Thyroid gland (tissue), 4 donors: ENCODE measurements around the gene EZR. TPM values are rescaled to one million over a fixed set of nuclear protein-coding genes. Genes with fewer than 3 reads are reported as not detected.
A peak's percentile ranks its signal among the peaks of the same experiment; 100 is the strongest.
"Not testable (repeated sequence)": the region's sequence is repeated elsewhere in the genome, so short reads cannot be mapped to it uniquely, and the experiment has no call there.

Experiments used
- DNase-seq, 2 donors: peaks; one replicate each; pipeline ENCODE4 v3.0.0-alpha.2; 2019
- H3K27ac ChIP-seq, 3 donors: fragments of 200-600 bp; sonication (generic); 1 replicate in 2 of 3; 2 replicates in 1 of 3; pipeline ENCODE4 v1.5.1; 2016 to 2019; ENCODE audit warnings: mild to moderate bottlenecking in 1 of 3, moderate library complexity in 1 of 3
- H3K27me3 ChIP-seq: fragments of 200-600 bp; sonication (generic); one replicate; pipeline ENCODE4 v1.5.1; 2019
- H3K36me3 ChIP-seq, 2 donors: fragments of 200-600 bp; sonication (generic); one replicate each; pipeline ENCODE4 v1.5.1; 2016 to 2019
- H3K4me1 ChIP-seq, 2 donors: fragments of 200-600 bp; sonication (generic); one replicate each; pipeline ENCODE4 v1.5.1; 2017 to 2019
- H3K4me3 ChIP-seq, 3 donors: fragments of 200-600 bp; sonication (generic); replicated peaks in 1 of 3; 1 replicate in 2 of 3; 2 replicates in 1 of 3; pipeline ENCODE4 v1.5.1; 2016; ENCODE audit warnings: mild to moderate bottlenecking in 1 of 3
- H3K9me3 ChIP-seq: fragments of 200-600 bp; sonication (generic); one replicate; pipeline ENCODE4 v1.5.1; 2017
- CTCF ChIP-seq, 6 experiments: fragments of 200-600 bp in 3 of 6; fragments of 450-650 bp in 3 of 6; sonication (generic) in 3 of 6; IDR thresholded peaks; one replicate each; pipeline ENCODE4 v1.5.1; 2016 to 2019; ENCODE audit warnings: antibody characterized with exemption in 6 of 6, mild to moderate bottlenecking in 2 of 6, inconsistent platforms in 1 of 6, moderate library complexity in 1 of 6
- POLR2A ChIP-seq, 2 donors: fragments of 450-650 bp; IDR thresholded peaks; one replicate each; pipeline ENCODE4 v1.6.1; 2017; ENCODE audit warnings: antibody characterized with exemption in 2 of 2, mild to moderate bottlenecking in 2 of 2, moderate library complexity in 1 of 2
- WGBS, 2 donors: methylation state at CpG; one replicate each; pipeline ENCODE4 v1.1.5; 2017; 5-methylcytosine and 5-hydroxymethylcytosine counted together
- intact Hi-C: fragments of 100-400 bp; cut with DNase I; formaldehyde crosslinking; loops from one replicate; pipeline ENCODE4 v1.15.1; 2023
- total RNA-seq, 4 donors: library from RNA; depleted of rRNA; stranded (reverse); fragments of >200 nt; gene quantifications; one replicate each; pipeline ENCODE4 v1.2.3, GENCODE V29; 2016

EZR gene
- total RNA-seq, 4 donors from 2014 or later: 221 to 412 (median 339) TPM

- Histone ChIP-seq H3K27ac (no peak overlapping the region), H3K4me1 (no peaks in the 10 kb centered on the region), H3K27me3 (no peaks in the 10 kb centered on the region), H3K9me3 (no peaks in the 10 kb centered on the region), H3K4me3 (no peak overlapping the region), H3K36me3 (no peaks in the 10 kb centered on the region)
- peak; percentile 25 to 46 for DNase-seq
- intact Hi-C loops: no loop called here
- no peak for TF ChIP-seq POLR2A (IDR thresholded peaks at IDR 0.05)
- TF ChIP-seq CTCF (IDR thresholded peaks at IDR 0.05): no peak
- 40 to 56% methylated on average over 9 of the region's 9 CpGs for WGBS, 2 donors
Observed at GRCh38 chr6:158825951-158826306, 6.8 kb upstream of the EZR start.

- WGBS, 2 donors: 86 to 87% methylated on average over 13 of the region's 13 CpGs
- intact Hi-C loops: no loop called here
- TF ChIP-seq POLR2A (IDR thresholded peaks at IDR 0.05) (no peak), CTCF (IDR thresholded peaks at IDR 0.05) (no peak)
- no peak for DNase-seq
- no peak overlapping the region for H3K27ac ChIP-seq
- H3K4me1 ChIP-seq: no peaks in the 10 kb centered on the region
- H3K4me3 ChIP-seq: no peak overlapping the region
- H3K9me3 ChIP-seq: no peaks in the 10 kb centered on the region
- H3K27me3 ChIP-seq: no peaks in the 10 kb centered on the region
- no peaks in the 10 kb centered on the region for H3K36me3 ChIP-seq
Observed at GRCh38 chr6:158825038-158825950, 6.1 kb upstream of the EZR start.

- H3K36me3 ChIP-seq, H3K27ac ChIP-seq, H3K27me3 ChIP-seq, DNase-seq, H3K4me3 ChIP-seq, intact Hi-C loops, H3K4me1 ChIP-seq, H3K9me3 ChIP-seq: not testable (repeated sequence)
- WGBS, 2 donors: 95 to 97% methylated on average over 4 of the region's 4 CpGs
Observed at GRCh38 chr6:158823616-158824015, 4.4 kb upstream of the EZR start.

- intact Hi-C loops: no loop called here
- peaks cover 13 to 25% of the 10 kb centered on the region in 2 donors for H3K4me1 ChIP-seq
- H3K36me3 ChIP-seq: no peaks in the 10 kb centered on the region
- no peak overlapping the region for H3K4me3 ChIP-seq
- no peaks in the 10 kb centered on the region for H3K27me3 ChIP-seq
- TF ChIP-seq POLR2A (IDR thresholded peaks at IDR 0.05) (no peak), CTCF (IDR thresholded peaks at IDR 0.05) (no peak)
- peak overlapping the region; percentile 78 to 98 (median 98) for H3K27ac ChIP-seq
- 95 to 96% methylated on average over 6 of the region's 6 CpGs for WGBS, 2 donors
- no peaks in the 10 kb centered on the region for H3K9me3 ChIP-seq
- DNase-seq: no peak
Observed at GRCh38 chr6:158819977-158820622, 932 bp upstream of the EZR start.

- DNase-seq: peak; percentile 69 to 73
- no peaks in the 10 kb centered on the region for H3K36me3 ChIP-seq
- H3K9me3 ChIP-seq: no peaks in the 10 kb centered on the region
- H3K4me3 ChIP-seq: peak overlapping the region; percentile 29 to 90 (median 48)
- peak overlapping the region; percentile 78 to 98 (median 98) for H3K27ac ChIP-seq
- peaks cover 27 to 39% of the 10 kb centered on the region in 2 donors for H3K4me1 ChIP-seq
- H3K27me3 ChIP-seq: no peaks in the 10 kb centered on the region
- 1 to 2% methylated on average over 21 to 47 of the region's 63 CpGs for WGBS, 2 donors
- intact Hi-C loops: no loop called here
- TF ChIP-seq POLR2A (IDR thresholded peaks at IDR 0.05) (no peak), CTCF (IDR thresholded peaks at IDR 0.05) (no peak)
Observed at GRCh38 chr6:158818581-158819212, 471 bp downstream of the EZR start.
